Loucy (cell line): Measurements from ENCODE around the gene C12orf57.

Experiments used
- H2AFZ ChIP-seq: fragments of 200-600 bp; sonication (generic); 2 replicates; pipeline ENCODE4 v1.6.0; 2016; ENCODE audit warnings: antibody characterized with exemption, mild to moderate bottlenecking, low read length, moderate library complexity
- H3F3A ChIP-seq: fragments of 200-600 bp; 2 replicates; pipeline ENCODE4 v1.6.0; 2016; ENCODE audit warnings: antibody characterized with exemption, low read depth, mild to moderate bottlenecking
- H3K27me3 ChIP-seq: fragments of 200-600 bp; sonication (generic); 2 replicates; pipeline ENCODE4 v1.6.1; 2014; ENCODE audit warnings: low read length, mild to moderate bottlenecking; ENCODE audit not compliant: insufficient read depth, poor library complexity, severe bottlenecking
- H3K36me3 ChIP-seq: fragments of 200-600 bp; sonication (generic); 2 replicates; pipeline ENCODE4 v1.6.1; 2016; ENCODE audit warnings: low read length; ENCODE audit not compliant: insufficient read depth
- H3K4me1 ChIP-seq: fragments of 200-600 bp; sonication (generic); 2 replicates; pipeline ENCODE4 v1.5.1; 2014; ENCODE audit warnings: low read length, mild to moderate bottlenecking; ENCODE audit not compliant: insufficient read depth, poor library complexity, severe bottlenecking
- H3K4me2 ChIP-seq: fragments of 200-600 bp; sonication (generic); 2 replicates; pipeline ENCODE4 v1.6.0; 2014; ENCODE audit warnings: antibody characterized with exemption, low read length, low read depth, mild to moderate bottlenecking; ENCODE audit not compliant: poor library complexity, severe bottlenecking
- H3K4me3 ChIP-seq: fragments of 200-600 bp; sonication (generic); 2 replicates; pipeline ENCODE4 v1.5.1; 2014; ENCODE audit warnings: low read length, mild to moderate bottlenecking, mixed read lengths; ENCODE audit not compliant: poor library complexity, severe bottlenecking
- H3K79me2 ChIP-seq: fragments of 200-600 bp; sonication (generic); 2 replicates; pipeline ENCODE4 v1.6.1; 2014; ENCODE audit warnings: low read length; ENCODE audit not compliant: insufficient read depth
- H3K9ac ChIP-seq: fragments of 200-600 bp; sonication (generic); 2 replicates; pipeline ENCODE4 v1.6.0; 2014; ENCODE audit warnings: mild to moderate bottlenecking, low read depth, low read length, moderate library complexity; ENCODE audit not compliant: poor library complexity, severe bottlenecking
- H3K9me2 ChIP-seq: fragments of 200-600 bp; sonication (generic); replicated peaks from 2 replicates; pipeline ENCODE4 v1.6.1; 2016; ENCODE audit warnings: low read depth, low read length, mixed read lengths
- H3K9me3 ChIP-seq: fragments of 200-600 bp; sonication (generic); 2 replicates; pipeline ENCODE4 v1.6.1; 2014; ENCODE audit warnings: mild to moderate bottlenecking, antibody characterized with exemption, low read length, low read depth; ENCODE audit not compliant: insufficient read depth
- H4K20me1 ChIP-seq: fragments of 200-600 bp; sonication (generic); 2 replicates; pipeline ENCODE4 v1.6.0; 2014; ENCODE audit warnings: antibody characterized with exemption, low read length, mild to moderate bottlenecking; ENCODE audit not compliant: insufficient read depth, poor library complexity, severe bottlenecking
- CTCF ChIP-seq: fragments of 200-600 bp; sonication (generic); conservative IDR thresholded peaks from 2 replicates; pipeline ENCODE4 v1.5.1; 2014; ENCODE audit warnings: mild to moderate bottlenecking, antibody characterized with exemption, low read length
- EZH2phosphoT487 ChIP-seq: fragments of 200-600 bp; IDR thresholded peaks from 2 replicates; pipeline ENCODE4 v1.6.1; 2018; ENCODE audit warnings: antibody characterized with exemption, mild to moderate bottlenecking, moderate library complexity, borderline replicate concordance

C12orf57 gene

GRCh38 chr12:6952121-6952862 lies 8.5 kb downstream of the C12orf57 start:
- Histone ChIP-seq H2AFZ (no peak overlapping the region), H3K79me2 (peaks cover 73% of the 10 kb centered on the region)

DNA sequence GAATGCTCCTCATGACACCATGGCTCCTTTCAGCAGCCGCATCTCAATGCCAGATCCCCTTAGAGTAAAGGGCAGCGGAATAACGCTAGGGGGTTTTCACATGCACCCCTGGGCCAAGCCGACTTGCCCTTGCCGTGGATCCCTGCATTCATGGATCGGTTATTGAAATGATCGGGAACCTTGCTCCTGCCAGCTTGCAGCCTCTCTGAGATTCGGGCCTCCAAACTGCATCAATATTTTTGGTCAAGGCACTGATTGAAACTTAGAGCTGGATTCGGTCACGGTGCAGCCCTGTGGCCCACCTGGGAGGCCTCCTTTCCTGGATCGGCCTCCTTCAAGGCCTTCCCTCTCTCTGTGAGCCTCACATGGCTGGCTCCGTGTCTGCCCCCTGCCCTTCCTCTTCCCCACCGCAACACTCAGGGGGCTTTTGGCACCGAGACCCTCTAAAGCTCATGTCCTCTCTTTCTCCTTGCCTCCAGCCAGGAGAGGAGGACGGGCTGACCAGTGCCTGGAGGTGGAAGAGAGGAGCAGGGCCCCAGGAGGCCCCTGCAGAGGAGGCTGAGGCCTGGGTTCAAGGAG lies 9.1 kb downstream of the C12orf57 start:
- Histone ChIP-seq H3K4me3 (peak overlapping the region; percentile 91), H3K79me2 (peaks cover 80% of the 10 kb centered on the region), H2AFZ (no peak overlapping the region), H3K27me3 (no peaks in the 10 kb centered on the region), H4K20me1 (no peaks in the 10 kb centered on the region), H3K9me3 (no peaks in the 10 kb centered on the region), H3K36me3 (no peaks in the 10 kb centered on the region), H3K4me1 (peaks cover 70% of the 10 kb centered on the region), H3K9ac (peak overlapping the region; percentile 97), H3K4me2 (peak overlapping the region; percentile 97), H3F3A (no peaks in the 10 kb centered on the region), H3K9me2 (no peaks in the 10 kb centered on the region)
- TF ChIP-seq EZH2phosphoT487, result no peak
- TF ChIP-seq CTCF, result no peak

More at GRCh38 chr12:6952121-6952862, 8.5 kb downstream of the C12orf57 start:
- H3K4me2 ChIP-seq, result peak overlapping the region; percentile 97
- H3K9me2 ChIP-seq, result no peaks in the 10 kb centered on the region
- H3K27me3 ChIP-seq, result no peaks in the 10 kb centered on the region
- no peaks in the 10 kb centered on the region for H3K36me3 ChIP-seq
- no peak for TF ChIP-seq EZH2phosphoT487
- TF ChIP-seq CTCF, result peak; percentile 33; the same call in 1 of the 2 replicates
- no peaks in the 10 kb centered on the region for H3F3A ChIP-seq
- no peaks in the 10 kb centered on the region for H4K20me1 ChIP-seq
- H3K9me3 ChIP-seq, result no peaks in the 10 kb centered on the region
- H3K4me1 ChIP-seq, result peaks cover 63% of the 10 kb centered on the region
- peak overlapping the region; percentile 91 for H3K4me3 ChIP-seq
- peak overlapping the region; percentile 97 for H3K9ac ChIP-seq

DNA sequence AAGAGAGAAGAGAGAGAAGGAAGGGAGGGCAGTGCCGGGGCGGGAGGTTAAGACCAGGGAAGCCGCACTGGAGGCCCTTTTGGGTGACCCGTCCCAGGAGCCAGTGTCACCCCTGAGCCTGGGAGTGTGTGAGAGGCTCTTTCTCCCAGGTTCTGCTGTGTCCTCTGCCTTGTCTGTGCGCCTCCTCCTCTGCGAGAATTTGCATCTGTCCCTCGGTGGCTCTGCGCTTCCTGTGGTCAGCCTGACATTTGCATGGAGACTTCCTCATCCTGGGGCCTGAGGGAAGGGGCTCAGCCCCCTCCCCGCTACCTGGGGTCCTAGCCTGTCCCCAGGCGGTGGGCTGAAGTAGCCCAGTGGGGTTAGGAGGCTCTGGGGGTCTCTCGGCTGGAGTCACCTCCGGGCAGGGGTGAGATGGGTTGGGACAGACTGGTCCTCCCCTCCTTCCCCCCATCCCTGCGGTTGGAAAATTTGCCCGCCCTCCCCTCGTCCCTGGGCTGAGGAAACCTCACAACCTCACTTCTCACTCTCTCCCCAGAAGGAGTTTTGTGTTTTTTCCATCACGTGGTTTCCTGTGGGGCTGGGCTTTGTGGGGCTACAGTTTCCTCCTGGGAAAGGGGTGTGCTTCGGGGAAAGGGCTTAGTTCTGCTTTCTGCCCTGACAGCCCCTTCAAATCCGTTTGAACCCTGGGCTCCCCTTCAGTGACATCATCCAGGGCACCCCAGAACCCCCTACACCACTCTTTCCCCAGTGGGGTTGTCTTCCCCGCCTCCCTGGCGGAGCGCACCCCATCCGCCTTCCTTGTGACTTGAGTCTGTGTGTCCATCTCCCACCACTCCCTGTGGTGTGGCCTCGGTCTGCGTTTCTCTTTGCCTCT lies 9.9 kb downstream of the C12orf57 start:
- H3K36me3 ChIP-seq, result no peaks in the 10 kb centered on the region
- no peaks in the 10 kb centered on the region for H4K20me1 ChIP-seq
- H3K27me3 ChIP-seq, result no peaks in the 10 kb centered on the region
- no peaks in the 10 kb centered on the region for H3F3A ChIP-seq
- H3K4me1 ChIP-seq, result peaks cover 77% of the 10 kb centered on the region
- H2AFZ ChIP-seq, result no peak overlapping the region
- peak overlapping the region; percentile 97 for H3K4me2 ChIP-seq
- TF ChIP-seq CTCF (no peak), EZH2phosphoT487 (no peak)
- H3K79me2 ChIP-seq, result peaks cover 87% of the 10 kb centered on the region
- peak overlapping the region; percentile 91 for H3K4me3 ChIP-seq
- H3K9ac ChIP-seq, result peak overlapping the region; percentile 97
- no peaks in the 10 kb centered on the region for H3K9me3 ChIP-seq
- H3K9me2 ChIP-seq, result no peaks in the 10 kb centered on the region
